Mesenchymal stem cell (in vitro differentiated cells and primary cell): Measurements from ENCODE around the gene THADA.

Experiments
- DNase-seq: peaks from one replicate; pipeline ENCODE4 v3.0.0-alpha.2; 2013
- H2AFZ ChIP-seq: one replicate; pipeline ENCODE4 v1.6.1; 2013; ENCODE audit warnings: low read depth, mild to moderate bottlenecking, control low read depth, inconsistent platforms, low read length, moderate library complexity
- H2AK5ac ChIP-seq: 2 replicates; pipeline ENCODE4 v1.6.1; 2013; ENCODE audit warnings: low read length, moderate library complexity, mild to moderate bottlenecking, inconsistent platforms; ENCODE audit not compliant: severe bottlenecking
- H2BK120ac ChIP-seq: one replicate; pipeline ENCODE4 v1.6.1; 2013; ENCODE audit warnings: low read depth, mild to moderate bottlenecking, inconsistent platforms, low read length, moderate library complexity
- H2BK12ac ChIP-seq, 2 experiments: one replicate each; pipeline ENCODE4 v1.6.1; 2013; ENCODE audit warnings: inconsistent platforms in 2 of 2, low read length in 2 of 2, mild to moderate bottlenecking in 2 of 2, moderate library complexity in 2 of 2, control low read depth in 1 of 2
- H2BK15ac ChIP-seq: one replicate; pipeline ENCODE4 v1.6.1; 2013; ENCODE audit warnings: mild to moderate bottlenecking, low read depth, inconsistent platforms; ENCODE audit not compliant: poor library complexity, severe bottlenecking
- H2BK5ac ChIP-seq: 2 replicates; pipeline ENCODE4 v1.6.1; 2013; ENCODE audit warnings: low read depth, mild to moderate bottlenecking, low read length, control low read depth, inconsistent platforms; ENCODE audit not compliant: poor library complexity, severe bottlenecking
- H3K14ac ChIP-seq, 2 experiments: one replicate each; pipeline ENCODE4 v1.6.1; 2013; ENCODE audit warnings: inconsistent platforms in 2 of 2, low read length in 2 of 2, control low read depth in 1 of 2, mild to moderate bottlenecking in 1 of 2, moderate library complexity in 1 of 2
- H3K18ac ChIP-seq, 2 experiments: one replicate each; pipeline ENCODE4 v1.6.1; 2013; ENCODE audit warnings: inconsistent platforms in 2 of 2, low read length in 2 of 2, control low read depth in 1 of 2, low read depth in 1 of 2, mild to moderate bottlenecking in 1 of 2
- H3K23ac ChIP-seq, 2 experiments: one replicate each; pipeline ENCODE4 v1.6.1; 2013; ENCODE audit warnings: inconsistent platforms in 2 of 2, low read length in 2 of 2, mild to moderate bottlenecking in 2 of 2, moderate library complexity in 2 of 2, control low read depth in 1 of 2
- H3K27ac ChIP-seq: 2 replicates; pipeline ENCODE4 v1.5.1; 2013; ENCODE audit warnings: mild to moderate bottlenecking, moderate library complexity, low read length, control low read depth, inconsistent platforms; ENCODE audit not compliant: poor library complexity, severe bottlenecking
- H3K27me3 ChIP-seq, 2 experiments: 2 replicates each; pipeline versions ENCODE4 v1.6.1 to v1.7.0; 2013; ENCODE audit warnings: low read length in 2 of 2, mild to moderate bottlenecking in 2 of 2, moderate library complexity in 2 of 2, control low read depth in 1 of 2, inconsistent platforms in 1 of 2; ENCODE audit not compliant: control insufficient read depth in 1 of 2, insufficient read depth in 1 of 2
- H3K36me3 ChIP-seq, 2 experiments: 2 replicates each; pipeline versions ENCODE4 v1.6.1 to v1.7.0; 2013; ENCODE audit warnings: low read length in 2 of 2, control low read depth in 1 of 2, inconsistent platforms in 1 of 2, low read depth in 1 of 2, mild to moderate bottlenecking in 1 of 2; ENCODE audit not compliant: insufficient read depth in 2 of 2, control insufficient read depth in 1 of 2
- H3K4ac ChIP-seq, 2 experiments: one replicate each; pipeline ENCODE4 v1.6.1; 2013; ENCODE audit warnings: inconsistent platforms in 2 of 2, low read length in 2 of 2, mild to moderate bottlenecking in 2 of 2, moderate library complexity in 2 of 2, control low read depth in 1 of 2, low read depth in 1 of 2
- H3K4me1 ChIP-seq: 2 replicates; pipeline ENCODE4 v1.6.1; 2013; ENCODE audit warnings: low read depth, low read length, control low read depth; ENCODE audit not compliant: control insufficient read depth, insufficient read depth
- H3K4me2 ChIP-seq: 2 replicates; pipeline ENCODE4 v1.6.1; 2013; ENCODE audit warnings: low read length, mild to moderate bottlenecking, inconsistent platforms; ENCODE audit not compliant: poor library complexity, severe bottlenecking
- H3K4me3 ChIP-seq, 2 experiments: 2 replicates each; pipeline versions ENCODE4 v1.5.1 to v1.7.0; 2013; ENCODE audit warnings: low read length in 2 of 2, mild to moderate bottlenecking in 2 of 2, control low read depth in 1 of 2, low read depth in 1 of 2; ENCODE audit not compliant: insufficient read depth in 1 of 2
- H3K79me1 ChIP-seq: replicated peaks from 2 replicates; pipeline ENCODE4 v1.6.1; 2013; ENCODE audit warnings: mild to moderate bottlenecking, control low read depth, low read length, inconsistent platforms; ENCODE audit not compliant: poor library complexity, severe bottlenecking
- H3K9ac ChIP-seq: 2 replicates; pipeline ENCODE4 v1.7.0; 2013; ENCODE audit warnings: mild to moderate bottlenecking, low read length, moderate library complexity
- H3K9me3 ChIP-seq: 2 replicates; pipeline ENCODE4 v1.7.0; 2013; ENCODE audit warnings: mild to moderate bottlenecking, low read length; ENCODE audit not compliant: control insufficient read depth
- H4K8ac ChIP-seq: one replicate; pipeline ENCODE4 v1.6.1; 2013; ENCODE audit warnings: inconsistent platforms, mild to moderate bottlenecking, low read length, moderate library complexity
- H4K91ac ChIP-seq: one replicate; pipeline ENCODE4 v1.6.1; 2013; ENCODE audit warnings: mild to moderate bottlenecking, low read length, inconsistent platforms
- WGBS: methylation state at CpG from one replicate; pipeline ENCODE4 v1.1.7; 2013; ENCODE audit warnings: mixed read lengths; 5-methylcytosine and 5-hydroxymethylcytosine counted together

Gene THADA

DNA sequence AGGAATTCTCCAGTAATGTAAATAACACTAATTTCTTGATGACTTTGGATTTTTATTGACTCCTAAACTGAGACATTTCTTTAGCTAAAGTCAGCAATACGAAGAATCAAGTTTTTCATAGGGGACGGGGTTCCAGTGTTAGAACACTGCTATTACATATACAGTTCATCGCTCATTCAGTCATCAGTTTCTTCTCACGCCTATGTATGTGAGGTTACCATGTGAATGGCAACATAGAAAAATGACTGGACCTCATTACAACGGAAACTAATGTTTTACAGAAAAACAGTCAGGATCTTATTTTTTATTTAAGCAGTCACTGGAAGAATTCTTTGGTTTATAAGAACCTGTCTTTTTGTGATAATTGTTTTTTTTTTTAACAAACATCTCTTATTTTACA, 56.4 kb downstream of the THADA start:
- no peak overlapping the region for H3K4me3 ChIP-seq
- H3K4me1 ChIP-seq, result no peaks in the 10 kb centered on the region
- 100% methylated on average over 2 of the region's 5 CpGs for WGBS

DNA sequence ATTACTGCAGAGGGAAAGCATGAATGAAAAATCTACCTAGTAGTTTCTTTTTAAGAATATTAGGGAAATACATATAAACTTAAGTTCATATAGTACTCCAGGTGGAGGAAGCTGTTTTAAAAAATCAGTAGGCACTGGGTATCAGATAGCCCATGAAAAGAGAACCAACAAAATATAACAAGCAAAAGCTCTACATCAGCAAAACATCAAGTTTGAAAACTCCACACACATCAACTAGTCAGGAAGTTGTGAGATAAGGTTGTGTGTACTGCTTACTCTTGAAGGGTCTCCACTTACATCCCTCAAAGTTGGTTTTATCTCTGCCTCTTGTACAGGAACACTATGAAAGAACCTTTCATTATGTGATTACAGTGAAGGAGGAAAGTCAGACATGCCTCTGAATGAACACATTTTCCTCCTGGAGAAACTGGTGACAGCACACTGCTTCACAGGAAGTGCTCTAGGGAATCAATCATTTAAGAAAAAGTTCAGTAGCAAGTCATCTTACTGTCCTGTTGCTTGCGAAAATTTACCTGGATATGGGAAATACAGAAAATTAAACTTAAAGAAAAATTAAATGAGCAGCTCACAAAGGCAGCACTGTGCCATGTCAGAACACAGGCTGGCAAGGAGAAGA, 57.7 kb downstream of the THADA start:
- Histone ChIP-seq H3K36me3 (peaks cover 0 to 14% of the 10 kb centered on the region in 2 experiments), H4K8ac (no peak overlapping the region), H3K9ac (no peak overlapping the region), H3K27ac (no peak overlapping the region), H2BK120ac (no peak overlapping the region), H2AK5ac (no peak overlapping the region), H3K4me1 (no peaks in the 10 kb centered on the region), H3K23ac (peak overlapping the region in 1 of 2 experiments; percentile 89), H4K91ac (no peak overlapping the region), H3K4me3 (no peak overlapping the region), H3K4ac (no peak overlapping the region), H3K4me2 (no peak overlapping the region), H2AFZ (no peak overlapping the region), H3K14ac (no peak overlapping the region), H2BK12ac (peak overlapping the region in 1 of 2 experiments; percentile 84), H2BK15ac (no peak overlapping the region), H3K9me3 (no peaks in the 10 kb centered on the region), H2BK5ac (no peak overlapping the region), H3K27me3 (no peaks in the 10 kb centered on the region), H3K18ac (peak overlapping the region in 1 of 2 experiments; percentile 62), H3K79me1 (peaks cover 2% of the 10 kb centered on the region)
- DNase-seq, result no peak
- no CpG with 5 or more reads among the region's 1 CpG for WGBS

More for the DNA sequence above, 56.4 kb downstream of the THADA start:
- no peak overlapping the region for H2BK15ac ChIP-seq
- no peaks in the 10 kb centered on the region for H3K9me3 ChIP-seq
- DNase-seq, result no peak
- H3K4ac ChIP-seq, result no peak overlapping the region
- H3K4me2 ChIP-seq, result no peak overlapping the region
- peaks cover 2% of the 10 kb centered on the region for H3K79me1 ChIP-seq
- no peak overlapping the region for H2AFZ ChIP-seq
- no peak overlapping the region for H2BK120ac ChIP-seq
- no peak overlapping the region for H2BK12ac ChIP-seq
- no peak overlapping the region for H2BK5ac ChIP-seq
- peak overlapping the region; percentile 67 for H3K9ac ChIP-seq
- no peak overlapping the region for H2AK5ac ChIP-seq
- peaks cover 0 to 13% of the 10 kb centered on the region in 2 experiments for H3K36me3 ChIP-seq
- H3K14ac ChIP-seq, result no peak overlapping the region
- no peak overlapping the region for H3K18ac ChIP-seq
- no peak overlapping the region for H4K8ac ChIP-seq
- H3K27me3 ChIP-seq, result no peaks in the 10 kb centered on the region
- H3K27ac ChIP-seq, result no peak overlapping the region
- H3K23ac ChIP-seq, result no peak overlapping the region
- H4K91ac ChIP-seq, result no peak overlapping the region

DNA sequence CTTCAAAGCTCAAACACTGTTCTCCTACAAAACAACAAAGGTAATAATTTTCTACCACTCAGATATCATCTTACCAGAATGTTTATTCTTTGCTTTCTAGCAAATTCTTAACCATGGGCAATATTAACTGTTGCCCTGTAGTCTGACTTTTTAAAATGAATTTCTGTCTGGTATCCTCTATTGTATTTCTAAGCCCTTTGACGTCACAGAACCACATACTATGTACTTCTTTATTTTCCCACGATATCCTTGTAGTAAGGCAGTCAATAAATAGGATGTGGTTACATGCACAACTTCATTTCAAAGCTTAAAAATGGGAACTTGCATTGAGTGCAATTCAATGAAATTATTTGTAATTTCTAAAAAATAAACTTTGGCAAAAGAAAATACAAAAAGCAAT, 58.7 kb downstream of the THADA start:
- DNase-seq, result no peak
- Histone ChIP-seq H3K14ac (no peak overlapping the region), H3K36me3 (peaks cover 0 to 14% of the 10 kb centered on the region in 2 experiments), H3K23ac (no peak overlapping the region), H3K9ac (no peak overlapping the region), H3K4me1 (no peaks in the 10 kb centered on the region), H2BK120ac (no peak overlapping the region), H2AK5ac (no peak overlapping the region), H3K27ac (no peak overlapping the region), H2BK12ac (no peak overlapping the region), H3K9me3 (no peaks in the 10 kb centered on the region), H2BK5ac (no peak overlapping the region), H3K27me3 (no peaks in the 10 kb centered on the region), H3K4me3 (no peak overlapping the region), H2BK15ac (no peak overlapping the region), H2AFZ (no peak overlapping the region), H3K4me2 (no peak overlapping the region), H3K18ac (no peak overlapping the region), H4K91ac (no peak overlapping the region), H3K4ac (no peak overlapping the region), H4K8ac (no peak overlapping the region), H3K79me1 (peaks cover 2% of the 10 kb centered on the region)
- WGBS, result no CpG with 5 or more reads among the region's 2 CpGs

DNA sequence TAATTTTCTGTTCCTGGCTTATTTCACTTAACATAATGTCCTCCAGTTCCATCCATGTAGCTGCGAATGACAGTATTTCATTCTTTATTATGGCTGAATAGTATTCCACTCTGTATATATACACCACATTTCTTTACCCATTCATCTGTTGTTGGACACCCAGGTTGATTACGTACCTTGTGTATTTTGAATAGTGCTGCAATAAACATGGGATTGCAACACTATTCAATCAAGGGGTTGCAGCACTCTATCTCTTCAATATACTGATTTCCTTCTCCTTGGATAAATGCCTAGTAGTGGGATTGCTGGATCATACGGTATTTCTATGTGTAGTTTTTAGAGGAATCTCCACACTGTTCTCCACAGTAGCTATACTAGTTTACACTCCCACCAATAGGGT, 61.3 kb downstream of the THADA start:
- Histone ChIP-seq H3K4me1 (no peaks in the 10 kb centered on the region), H3K36me3 (peaks cover 0 to 14% of the 10 kb centered on the region in 2 experiments), H2AFZ (no peak overlapping the region), H3K9ac (no peak overlapping the region), H3K27me3 (no peaks in the 10 kb centered on the region), H3K14ac (no peak overlapping the region), H3K4ac (no peak overlapping the region), H2BK5ac (no peak overlapping the region), H3K4me3 (no peak overlapping the region), H4K91ac (no peak overlapping the region), H3K4me2 (no peak overlapping the region), H3K18ac (no peak overlapping the region), H3K23ac (no peak overlapping the region), H2BK15ac (no peak overlapping the region), H4K8ac (no peak overlapping the region), H2BK12ac (no peak overlapping the region), H2AK5ac (no peak overlapping the region), H2BK120ac (no peak overlapping the region), H3K79me1 (peaks cover 2% of the 10 kb centered on the region), H3K27ac (no peak overlapping the region), H3K9me3 (no peaks in the 10 kb centered on the region)
- no peak for DNase-seq
- WGBS, result 100% methylated on average over 1 of the region's 3 CpGs
